CD4-positive, alpha-beta T cell treated with Interleukin-6 for 4 hours (primary cell): ENCODE measurements around the gene AP5S1.

ENCODE experiments used
- DNase-seq: peaks from one replicate; pipeline ENCODE4 v3.0.0-alpha.2; 2020; ENCODE audit warnings: mixed read lengths

The AP5S1 gene

GRCh38 chr20:3846740-3847428 lies 26.5 kb downstream of the AP5S1 start, which contains the start of gene MAVS:
Gene MAVS, plus strand, starts transcription at chr20:3846834. Its CDS starts 7,791 bp downstream, at chr20:3854625.
- peak; percentile 91 for DNase-seq

DNA sequence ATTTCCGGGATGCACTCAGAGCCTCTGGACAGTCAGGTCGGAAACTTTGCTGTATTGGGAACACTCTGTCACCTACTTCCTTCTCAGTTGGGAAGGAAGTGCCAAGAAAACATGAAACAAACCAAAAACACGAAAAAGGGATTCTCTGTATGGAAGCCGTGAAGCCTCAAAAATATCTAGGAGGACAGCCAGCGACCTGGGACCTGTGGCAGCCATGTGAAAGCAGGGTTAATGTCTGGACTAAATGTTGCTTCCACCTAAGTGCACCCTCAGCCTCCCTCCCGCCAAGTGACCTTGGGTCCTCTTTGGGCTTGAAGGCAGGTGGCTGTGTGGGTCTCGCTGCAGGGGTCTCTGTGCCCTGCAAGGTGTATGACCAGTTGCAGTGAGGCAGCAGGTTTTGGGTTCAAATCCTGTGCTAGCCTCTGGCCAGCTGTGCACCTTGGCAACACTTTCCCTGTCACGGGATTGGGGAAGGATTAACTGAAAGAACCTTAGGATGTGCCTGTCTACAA lies 27.1 kb downstream of the AP5S1 start:
- DNase-seq = no peak

DNA sequence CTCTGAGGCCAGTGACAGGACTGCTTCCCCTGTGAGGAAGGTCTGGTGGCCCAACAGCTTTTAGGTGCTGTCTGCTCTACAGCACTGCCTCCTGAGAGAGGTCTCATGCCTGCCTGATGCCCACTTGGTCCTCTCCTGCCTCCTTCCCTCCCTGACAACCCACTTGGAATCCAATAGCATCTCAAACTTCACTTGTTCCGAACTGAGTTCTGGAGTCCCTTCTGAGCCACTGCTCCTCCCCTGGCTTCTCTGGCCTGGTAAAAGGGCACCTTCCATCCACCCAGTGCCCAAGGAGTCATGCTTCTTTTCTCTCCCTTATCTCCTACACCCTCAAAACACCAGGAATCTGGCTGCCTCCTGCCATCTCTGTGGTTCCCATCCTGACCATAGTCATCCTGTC lies 28.2 kb downstream of the AP5S1 start:
- no peak for DNase-seq

DNA sequence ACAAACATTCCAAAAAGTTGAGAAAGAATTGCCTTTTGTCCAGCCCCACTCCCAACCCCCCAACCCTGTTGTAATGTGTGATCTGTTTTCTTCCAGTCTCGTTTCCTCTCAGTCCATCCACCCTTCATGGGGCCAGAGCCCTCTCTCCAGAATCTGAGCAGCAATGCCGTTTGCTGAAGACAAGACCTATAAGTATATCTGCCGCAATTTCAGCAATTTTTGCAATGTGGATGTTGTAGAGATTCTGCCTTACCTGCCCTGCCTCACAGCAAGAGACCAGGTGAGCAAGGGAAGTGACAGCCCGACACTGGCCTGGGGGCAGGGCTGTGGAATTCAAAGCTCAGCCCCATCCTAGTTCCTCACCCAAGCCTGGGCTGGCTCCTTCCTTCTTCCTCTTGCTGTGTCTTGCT lies 34.1 kb downstream of the AP5S1 start:
- no peak for DNase-seq

GRCh38 chr20:3857405-3857804 lies 37.1 kb downstream of the AP5S1 start:
- no peak for DNase-seq

DNA sequence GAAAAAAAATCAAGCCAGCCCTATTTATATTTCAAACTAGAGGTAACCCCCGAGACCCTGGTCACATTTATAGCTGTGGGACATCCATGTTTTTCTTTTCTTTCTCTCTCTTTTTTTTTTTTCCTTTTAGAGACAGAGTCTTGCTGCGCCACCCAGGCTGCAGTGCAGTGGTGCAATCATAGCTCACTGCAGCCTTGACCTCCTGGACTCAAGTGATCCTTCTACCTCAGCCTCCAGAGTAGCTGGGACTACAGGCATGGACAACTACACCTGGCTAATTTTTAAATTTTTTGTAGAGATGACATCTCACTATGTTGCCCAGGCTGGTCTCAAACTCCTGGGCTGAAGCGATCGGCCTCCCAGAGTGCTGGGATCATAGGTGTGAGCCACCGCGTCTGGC lies 38.3 kb downstream of the AP5S1 start:
- no peak for DNase-seq

DNA sequence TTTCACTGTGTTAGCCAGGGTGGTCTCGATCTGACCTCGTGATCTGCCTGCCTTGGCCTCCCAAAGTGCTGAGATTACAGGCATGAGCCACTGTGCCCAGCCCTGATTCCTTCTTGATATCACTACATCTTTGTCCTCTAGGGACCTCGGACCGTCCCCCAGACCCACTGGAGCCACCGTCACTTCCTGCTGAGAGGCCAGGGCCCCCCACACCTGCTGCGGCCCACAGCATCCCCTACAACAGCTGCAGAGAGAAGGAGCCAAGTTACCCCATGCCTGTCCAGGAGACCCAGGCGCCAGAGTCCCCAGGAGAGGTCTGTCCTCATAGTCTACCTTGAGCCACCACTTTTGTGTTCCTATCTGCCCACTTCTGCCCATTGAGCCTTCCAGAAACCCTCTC lies 40.8 kb downstream of the AP5S1 start:
- no peak for DNase-seq

GRCh38 chr20:3862333-3862732 lies 42.0 kb downstream of the AP5S1 start:
- DNase-seq = no peak

DNA sequence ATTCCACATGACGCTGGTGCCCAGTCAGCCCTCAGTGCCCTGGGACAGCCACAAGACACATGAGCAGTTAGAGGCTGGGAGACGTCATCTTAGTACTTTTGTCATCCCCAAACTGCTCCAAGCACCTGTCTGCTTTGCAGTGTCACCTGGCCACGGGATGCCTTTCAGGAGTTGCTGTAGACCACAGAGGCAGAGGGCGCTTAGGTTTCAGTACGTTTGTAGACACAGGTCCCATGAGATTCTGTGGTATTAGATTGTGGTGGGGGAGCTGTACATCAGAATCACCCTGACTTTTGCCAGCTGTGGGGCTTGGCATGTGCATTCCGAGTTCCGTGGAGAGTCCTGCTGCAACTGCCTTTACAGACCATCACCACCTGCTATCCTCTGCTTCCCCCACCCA lies 43.0 kb downstream of the AP5S1 start:
- DNase-seq = no peak

GRCh38 chr20:3864518-3864917 lies 44.2 kb downstream of the AP5S1 start:
- no peak for DNase-seq

GRCh38 chr20:3865152-3865886 lies 45.0 kb downstream of the AP5S1 start:
- no peak for DNase-seq

GRCh38 chr20:3865887-3866407 lies 45.6 kb downstream of the AP5S1 start:
- no peak for DNase-seq

GRCh38 chr20:3866464-3866863 lies 46.1 kb downstream of the AP5S1 start:
- DNase-seq = no peak

DNA sequence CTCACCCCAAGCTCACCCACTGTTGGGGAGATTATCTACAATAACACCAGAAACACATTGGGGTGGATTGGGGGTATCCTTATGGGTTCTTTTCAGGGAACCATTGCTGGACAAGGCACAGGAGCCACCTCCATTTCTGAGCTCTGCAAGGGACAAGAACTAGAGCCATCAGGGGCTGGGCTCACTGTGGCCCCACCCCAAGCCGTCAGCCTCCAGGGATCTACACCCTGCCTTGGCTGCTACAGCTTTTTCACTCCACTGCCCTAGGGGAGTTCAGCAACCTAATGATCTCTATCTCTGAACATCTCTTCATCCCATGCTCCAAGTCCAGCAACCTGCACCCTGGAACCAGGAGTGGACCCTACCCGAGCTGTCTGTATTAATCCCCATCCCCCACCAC lies 47.5 kb downstream of the AP5S1 start:
- no peak for DNase-seq

GRCh38 chr20:3869839-3870634 lies 49.7 kb downstream of the AP5S1 start:
- no peak for DNase-seq

DNA sequence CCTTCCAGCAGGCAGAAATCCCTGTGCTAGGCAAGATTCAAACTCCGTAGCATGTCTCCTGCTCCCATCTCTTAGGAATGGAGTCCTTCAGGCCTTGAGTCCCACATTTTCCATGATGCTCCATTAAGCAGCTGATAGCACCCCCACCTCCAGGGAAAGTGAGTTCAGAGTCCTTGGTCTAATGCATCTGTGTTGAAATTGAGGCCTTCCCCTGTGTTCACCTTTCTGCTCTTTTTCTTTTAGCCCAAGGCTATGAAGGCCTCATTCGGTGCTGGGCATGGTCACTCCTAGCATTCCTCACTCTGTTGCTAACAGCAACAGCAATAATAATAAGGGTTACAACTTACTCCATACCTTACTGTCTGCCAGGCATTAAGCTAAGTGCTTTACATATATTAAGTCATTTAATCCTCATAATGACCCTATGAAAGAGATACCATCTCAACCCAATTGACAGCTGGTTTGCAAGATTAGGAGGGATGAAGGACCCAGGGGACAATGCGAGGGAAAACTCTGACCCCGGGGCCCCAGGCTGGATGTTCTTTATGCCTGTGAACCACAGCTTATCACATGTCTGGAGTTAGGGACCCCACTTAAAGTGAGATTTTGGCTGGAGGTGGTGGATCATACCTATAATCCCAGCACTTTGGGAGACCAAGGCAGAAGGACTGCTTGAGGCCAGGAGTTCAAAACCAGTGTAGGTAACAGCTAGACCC lies 51.4 kb downstream of the AP5S1 start:
- no peak for DNase-seq

- DNase-seq = no peak
These were observed 53.2 kb downstream of the AP5S1 start for GRCh38 chr20:3873507-3873906.

DNA sequence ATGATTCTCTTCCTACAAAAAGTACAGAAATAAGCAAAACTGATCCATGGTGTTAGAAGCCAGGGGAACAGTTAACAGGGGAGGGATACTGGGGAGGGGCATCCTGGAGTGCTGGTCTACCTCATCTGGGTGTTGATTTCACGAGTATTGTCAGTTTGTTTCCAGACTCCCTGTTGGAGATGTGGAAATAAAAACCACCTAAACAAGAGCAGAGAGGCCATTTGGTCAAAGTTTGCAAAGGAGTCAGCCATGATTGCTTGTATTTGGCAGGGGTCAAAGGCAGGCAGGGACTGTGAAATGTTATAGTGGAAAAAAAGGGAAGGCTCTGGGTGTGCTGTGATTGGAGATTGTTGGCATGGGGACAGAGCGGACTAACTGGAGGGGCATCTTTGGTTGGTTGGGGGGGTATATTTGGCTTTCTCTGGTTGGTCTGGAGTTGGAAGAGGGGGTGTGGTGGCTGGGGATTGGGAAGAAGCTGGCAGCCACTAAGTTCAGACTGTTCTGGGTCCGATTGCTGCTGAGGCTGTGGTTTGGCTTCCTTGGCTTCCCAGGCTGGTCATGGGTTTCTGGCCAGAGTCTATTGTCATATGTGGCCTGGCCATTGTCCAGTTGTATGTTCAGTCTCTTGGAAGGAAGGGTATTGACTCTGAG lies 54.0 kb downstream of the AP5S1 start:
- no peak for DNase-seq

- DNase-seq = no peak
These were observed 55.1 kb downstream of the AP5S1 start for GRCh38 chr20:3875378-3875974.

DNA sequence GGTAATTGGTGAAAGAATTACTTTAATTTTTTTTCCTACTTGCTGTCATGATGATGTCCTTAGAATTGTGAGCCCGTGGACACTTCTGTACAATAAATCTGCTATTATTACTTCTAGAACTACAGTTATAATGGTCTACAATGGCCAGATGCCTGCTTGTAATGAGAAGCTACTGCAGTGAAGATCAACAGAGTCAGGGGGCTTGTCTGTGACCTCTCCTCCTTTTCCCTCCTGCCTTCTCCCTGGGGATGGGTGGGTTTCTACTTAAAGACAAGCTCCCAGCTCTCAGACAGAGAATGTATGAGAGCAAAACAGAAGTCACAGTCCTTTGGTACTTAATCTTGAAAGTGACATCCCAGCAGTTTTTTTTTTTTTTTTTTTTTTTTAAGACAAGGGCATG lies 55.7 kb downstream of the AP5S1 start:
- DNase-seq = no peak

DNA sequence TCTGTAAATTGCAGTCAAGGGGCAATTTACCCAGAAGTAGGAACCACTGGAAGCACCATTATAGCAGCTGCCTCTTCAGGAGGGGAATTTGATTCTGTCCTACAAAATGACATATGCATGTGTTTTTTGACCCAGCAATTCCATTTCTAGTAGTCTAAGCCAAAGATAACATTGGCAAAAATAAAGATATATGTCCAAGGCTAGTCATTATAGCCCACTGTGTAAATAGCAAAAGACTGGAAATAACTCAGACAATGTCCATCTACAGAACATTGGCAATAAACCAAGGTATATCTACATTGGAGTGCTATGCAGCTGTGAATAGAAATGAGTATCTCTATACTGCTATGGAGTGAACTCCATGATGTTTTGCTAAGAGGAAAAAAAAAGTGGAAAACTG lies 56.3 kb downstream of the AP5S1 start:
- DNase-seq = no peak
